Left lung (tissue), 10 donors: ENCODE measurements around the gene ZFPM1. TPM values are rescaled to one million over a fixed set of nuclear protein-coding genes. Genes with fewer than 3 reads are reported as not detected.

Source experiments
- ATAC-seq: fragments of 200-7000 bp; cut with Tn5 transposase; one replicate; pipeline ENCODE4 v1.9.1; 2020; ENCODE audit warnings: moderate library complexity
- DNase-seq, 4 donors: peaks; one replicate each; pipeline ENCODE4 v3.0.0-alpha.2; 2013 to 2020
- H3K27ac ChIP-seq, 2 donors: fragments of 200-600 bp; sonication (generic) in 1 of 2; one replicate each; pipeline versions ENCODE4 v1.5.0 to v1.8.0; 2020 to 2021
- H3K27me3 ChIP-seq, 2 donors: fragments of 200-600 bp; sonication (generic) in 1 of 2; one replicate each; pipeline versions ENCODE4 v1.5.0 to v1.8.0; 2020 to 2021
- H3K36me3 ChIP-seq, 2 donors: fragments of 200-600 bp; sonication (generic) in 1 of 2; one replicate each; pipeline versions ENCODE4 v1.5.0 to v1.8.0; 2020 to 2021
- H3K4me1 ChIP-seq, 2 donors: fragments of 200-600 bp; one replicate each; pipeline ENCODE4 v1.8.0; 2021
- H3K4me3 ChIP-seq, 2 donors: fragments of 200-600 bp; sonication (generic) in 1 of 2; one replicate each; pipeline versions ENCODE4 v1.5.0 to v1.8.0; 2020 to 2021; ENCODE audit warnings: mild to moderate bottlenecking in 1 of 2
- H3K9me3 ChIP-seq, 2 donors: fragments of 200-600 bp; sonication (generic) in 1 of 2; one replicate each; pipeline versions ENCODE4 v1.5.0 to v1.8.0; 2020 to 2021
- intact Hi-C, 2 donors: fragments of 100-400 bp; cut with DNase I; formaldehyde crosslinking; loops; one replicate each; pipeline versions ENCODE4 v1.11.2 to v1.14.2; 2022
- polyA plus RNA-seq, 6 donors: library from polyadenylated mRNA; unstranded; fragments of 120-200 nt; gene quantifications; one replicate each; pipeline ENCODE4 v1.2.1, GENCODE V29; 2013; ENCODE audit not compliant: insufficient read length in 6 of 6
- total RNA-seq, 2 donors: library from RNA; stranded (reverse); fragmentation: NEBNext Ultra II Directional; extraction: Animal tissue kit (Norgen Biotek cat#: 25700); gene quantifications; one replicate each; pipeline ENCODE4 v1.2.1, GENCODE V29; 2021
- TF ChIP-seq, protein P1 (sequence below), 2 donors: fragments of 200-600 bp; sonication (generic) in 1 of 2; IDR thresholded peaks; one replicate each; pipeline versions ENCODE4 v1.5.0 to v1.8.0; 2021; ENCODE audit warnings: antibody characterized with exemption in 2 of 2
- donor health status: DM: no; HTN: yes; CAD: no.
- donor health status: DM: no; HTN: no; CAD: no.

Gene ZFPM1
- total and polyA plus RNA-seq, 8 donors: 1.8 to 7.0 (median 3.6) TPM

DNA sequence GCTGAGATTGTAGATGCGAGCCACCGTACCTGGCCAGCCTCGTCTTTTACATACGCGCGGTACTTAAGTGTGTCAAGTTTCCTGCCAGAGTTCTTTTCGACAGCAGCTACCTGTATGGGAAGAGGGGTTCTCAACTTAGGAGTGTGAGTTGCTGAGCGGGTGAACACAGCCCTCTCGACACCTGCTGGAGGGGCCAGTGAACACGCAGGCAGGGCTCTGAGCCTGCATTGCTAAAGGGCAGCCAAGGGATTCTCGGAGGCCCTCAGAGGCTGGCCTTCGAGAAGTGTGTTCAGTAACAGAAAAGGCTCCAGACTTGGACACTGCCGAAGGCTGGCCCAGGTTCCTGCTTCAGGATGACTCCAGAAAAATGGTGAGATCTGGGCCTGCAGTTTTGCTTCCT is 123.2 kb downstream of the ZFPM1 start:
- Histone ChIP-seq H3K36me3 (peaks cover 0 to 77% of the 10 kb centered on the region in 2 donors), H3K27me3 (no peaks in the 10 kb centered on the region), H3K27ac (no peak overlapping the region), H3K9me3 (no peaks in the 10 kb centered on the region), H3K4me3 (no peak overlapping the region), H3K4me1 (peaks cover 4 to 31% of the 10 kb centered on the region in 2 donors)
- intact Hi-C loops: no loop called here
- ATAC-seq (peak; percentile 70), DNase-seq (peak in 1 of 4 donors; percentile 41)
- TF ChIP-seq, protein P1, sequence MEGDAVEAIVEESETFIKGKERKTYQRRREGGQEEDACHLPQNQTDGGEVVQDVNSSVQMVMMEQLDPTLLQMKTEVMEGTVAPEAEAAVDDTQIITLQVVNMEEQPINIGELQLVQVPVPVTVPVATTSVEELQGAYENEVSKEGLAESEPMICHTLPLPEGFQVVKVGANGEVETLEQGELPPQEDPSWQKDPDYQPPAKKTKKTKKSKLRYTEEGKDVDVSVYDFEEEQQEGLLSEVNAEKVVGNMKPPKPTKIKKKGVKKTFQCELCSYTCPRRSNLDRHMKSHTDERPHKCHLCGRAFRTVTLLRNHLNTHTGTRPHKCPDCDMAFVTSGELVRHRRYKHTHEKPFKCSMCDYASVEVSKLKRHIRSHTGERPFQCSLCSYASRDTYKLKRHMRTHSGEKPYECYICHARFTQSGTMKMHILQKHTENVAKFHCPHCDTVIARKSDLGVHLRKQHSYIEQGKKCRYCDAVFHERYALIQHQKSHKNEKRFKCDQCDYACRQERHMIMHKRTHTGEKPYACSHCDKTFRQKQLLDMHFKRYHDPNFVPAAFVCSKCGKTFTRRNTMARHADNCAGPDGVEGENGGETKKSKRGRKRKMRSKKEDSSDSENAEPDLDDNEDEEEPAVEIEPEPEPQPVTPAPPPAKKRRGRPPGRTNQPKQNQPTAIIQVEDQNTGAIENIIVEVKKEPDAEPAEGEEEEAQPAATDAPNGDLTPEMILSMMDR (IDR thresholded peaks at IDR 0.05): no peak

DNA sequence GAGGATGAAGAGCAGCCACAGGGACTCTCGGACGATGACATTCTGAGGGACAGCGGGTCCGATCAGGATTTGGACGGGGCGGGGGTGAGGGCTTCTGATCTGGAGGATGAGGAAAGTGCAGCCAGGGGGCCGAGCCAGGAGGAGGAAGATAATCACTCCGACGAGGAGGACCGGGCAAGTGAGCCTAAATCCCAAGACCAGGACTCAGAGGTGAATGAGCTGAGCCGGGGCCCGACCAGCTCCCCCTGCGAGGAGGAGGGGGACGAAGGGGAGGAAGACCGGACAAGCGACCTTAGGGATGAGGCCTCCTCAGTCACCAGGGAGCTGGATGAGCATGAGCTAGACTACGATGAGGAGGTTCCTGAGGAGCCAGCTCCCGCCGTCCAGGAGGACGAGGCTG is 124.1 kb downstream of the ZFPM1 start:
- peaks cover 0 to 81% of the 10 kb centered on the region in 2 donors for H3K36me3 ChIP-seq
- H3K27ac ChIP-seq: no peak overlapping the region
- intact Hi-C loops: no loop called here

DNA sequence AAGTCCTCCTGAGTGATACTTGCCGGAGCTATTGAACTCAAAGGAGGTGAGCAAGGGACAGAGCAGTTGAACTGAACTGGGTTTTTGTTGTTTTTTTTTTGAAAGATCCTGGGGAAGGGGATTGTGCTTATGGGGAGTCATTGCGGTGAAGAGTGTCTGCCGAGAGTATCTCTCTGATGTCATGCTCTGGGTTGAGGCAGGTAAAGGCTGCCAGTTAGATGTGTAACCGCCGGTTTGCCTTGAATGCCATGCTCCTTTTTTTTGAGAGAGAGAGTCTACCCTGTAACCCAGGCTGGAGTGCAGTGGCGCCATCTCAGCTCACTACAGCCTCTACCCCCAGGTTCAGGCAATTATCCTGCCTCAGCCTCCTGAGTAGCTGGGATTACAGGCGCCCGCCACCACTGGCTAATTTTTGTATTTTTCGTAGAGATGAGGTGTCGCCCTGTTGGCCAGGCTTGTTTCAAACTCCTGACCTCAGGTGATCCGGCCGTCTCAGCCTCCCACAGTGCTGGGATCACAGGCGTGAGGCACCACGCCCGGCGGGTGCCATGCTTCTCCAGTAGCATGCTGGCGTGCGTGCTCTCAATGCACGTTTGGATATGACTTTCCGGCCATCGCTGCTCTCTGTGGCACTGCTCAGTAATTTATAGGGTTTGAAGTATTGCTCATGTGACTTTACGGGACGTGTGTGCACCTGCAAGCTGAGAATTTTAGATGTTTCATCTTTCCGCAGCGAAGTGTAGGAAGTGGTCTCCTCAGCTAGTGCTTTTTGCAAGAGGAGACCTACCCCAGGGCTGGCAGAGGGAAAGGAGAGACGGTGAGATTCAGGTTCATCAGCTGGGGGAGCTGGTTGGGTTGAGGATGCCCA is 125.6 kb downstream of the ZFPM1 start:
- intact Hi-C loops: no loop called here
- H3K4me3 ChIP-seq: no peak overlapping the region
- ATAC-seq (no peak), DNase-seq (peak in 1 of 4 donors; percentile 50)
- TF ChIP-seq, protein P1 (IDR thresholded peaks at IDR 0.05): no peak
- peaks cover 0 to 17% of the 10 kb centered on the region in 2 donors for H3K4me1 ChIP-seq
- H3K27ac ChIP-seq: no peak overlapping the region
- no peaks in the 10 kb centered on the region for H3K27me3 ChIP-seq
- H3K9me3 ChIP-seq: no peaks in the 10 kb centered on the region
- peaks cover 0 to 83% of the 10 kb centered on the region in 2 donors for H3K36me3 ChIP-seq

More for the DNA sequence above, 124.1 kb downstream of the ZFPM1 start:
- no peak for ATAC-seq
- H3K4me3 ChIP-seq: no peak overlapping the region
- no peaks in the 10 kb centered on the region for H3K9me3 ChIP-seq
- peaks cover 0 to 22% of the 10 kb centered on the region in 2 donors for H3K4me1 ChIP-seq
- TF ChIP-seq, protein P1 (IDR thresholded peaks at IDR 0.05): no peak
- peak in 1 of 4 donors; percentile 58 for DNase-seq
- no peaks in the 10 kb centered on the region for H3K27me3 ChIP-seq

DNA sequence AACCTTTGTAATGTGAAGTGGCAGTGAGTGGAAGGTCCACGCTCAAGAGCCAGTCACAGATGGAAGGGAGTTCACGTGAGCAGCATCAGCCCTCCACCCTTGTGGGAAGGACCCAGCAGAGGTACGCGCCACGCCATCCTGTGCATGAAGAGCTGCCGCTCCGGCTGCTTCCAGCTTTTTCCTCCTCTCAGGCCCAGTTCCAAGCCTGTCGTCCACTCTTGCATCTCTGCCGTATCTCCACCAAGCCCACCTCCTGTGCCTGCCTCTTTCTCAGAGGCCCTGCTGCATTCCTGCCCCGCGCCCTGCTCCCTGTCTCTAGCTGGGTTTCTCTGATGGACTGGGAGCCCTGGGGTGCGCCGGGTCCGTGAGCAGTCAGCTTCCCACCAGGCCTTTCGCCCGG is 127.3 kb downstream of the ZFPM1 start:
- ATAC-seq (no peak), DNase-seq (peak in 1 of 4 donors; percentile 62)
- peaks cover 0 to 17% of the 10 kb centered on the region in 2 donors for H3K4me1 ChIP-seq
- H3K36me3 ChIP-seq: peaks cover 0 to 87% of the 10 kb centered on the region in 2 donors
- TF ChIP-seq, protein P1 (IDR thresholded peaks at IDR 0.05): no peak
- no peak overlapping the region for H3K4me3 ChIP-seq
- no peaks in the 10 kb centered on the region for H3K9me3 ChIP-seq
- H3K27me3 ChIP-seq: no peaks in the 10 kb centered on the region
- H3K27ac ChIP-seq: no peak overlapping the region
- intact Hi-C loops: no loop called here

DNA sequence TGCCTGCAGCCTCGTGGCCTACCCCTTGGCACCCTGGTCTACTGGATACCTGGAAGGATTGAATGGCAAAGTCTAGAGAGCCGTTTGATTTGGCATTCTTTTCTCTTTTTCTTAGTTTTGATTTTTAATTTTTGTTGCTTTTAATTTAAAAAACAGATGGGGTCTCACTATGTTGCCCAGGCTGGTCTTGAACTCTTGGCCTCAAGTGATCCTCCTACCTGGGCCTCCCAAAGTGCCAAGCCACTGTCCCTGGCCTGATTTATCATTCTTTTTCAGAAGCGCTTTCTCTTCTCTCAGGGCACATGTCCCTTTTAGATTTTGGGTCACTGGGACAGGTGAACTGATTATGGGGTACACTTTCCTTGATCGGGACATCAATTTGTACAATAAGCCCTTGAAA is 128.0 kb downstream of the ZFPM1 start:
- Histone ChIP-seq H3K27me3 (no peaks in the 10 kb centered on the region), H3K4me1 (peaks cover 0 to 17% of the 10 kb centered on the region in 2 donors), H3K4me3 (no peak overlapping the region), H3K9me3 (no peaks in the 10 kb centered on the region), H3K27ac (no peak overlapping the region), H3K36me3 (peaks cover 0 to 82% of the 10 kb centered on the region in 2 donors)
- TF ChIP-seq, protein P1 (IDR thresholded peaks at IDR 0.05): no peak
- ATAC-seq: no peak
- intact Hi-C loops: no loop called here
- DNase-seq: no peak
